NCI-H460 (cell line): Measurements from ENCODE around the gene SCTR. TPM values are rescaled to one million over a fixed set of nuclear protein-coding genes. Genes with fewer than 3 reads are reported as not detected.
"Not testable (repeated sequence)": the region's sequence is repeated elsewhere in the genome, so short reads cannot be mapped to it uniquely, and the experiment has no call there.

Experiments
- DNase-seq: peaks from one replicate; pipeline ENCODE4 v3.0.0-alpha.2; 2016; ENCODE audit warnings: low read depth; ENCODE audit errors: extremely low read depth
- total RNA-seq: library from RNA; depleted of rRNA; stranded (reverse); fragments of >200 nt; shearing (Covaris generic); gene quantifications from 2 replicates; pipeline ENCODE4 v1.2.3, GENCODE V29; 2014; rRNA removed

The SCTR gene
- total RNA-seq, 1 experiment from 2014 or later, result not detected

DNA sequence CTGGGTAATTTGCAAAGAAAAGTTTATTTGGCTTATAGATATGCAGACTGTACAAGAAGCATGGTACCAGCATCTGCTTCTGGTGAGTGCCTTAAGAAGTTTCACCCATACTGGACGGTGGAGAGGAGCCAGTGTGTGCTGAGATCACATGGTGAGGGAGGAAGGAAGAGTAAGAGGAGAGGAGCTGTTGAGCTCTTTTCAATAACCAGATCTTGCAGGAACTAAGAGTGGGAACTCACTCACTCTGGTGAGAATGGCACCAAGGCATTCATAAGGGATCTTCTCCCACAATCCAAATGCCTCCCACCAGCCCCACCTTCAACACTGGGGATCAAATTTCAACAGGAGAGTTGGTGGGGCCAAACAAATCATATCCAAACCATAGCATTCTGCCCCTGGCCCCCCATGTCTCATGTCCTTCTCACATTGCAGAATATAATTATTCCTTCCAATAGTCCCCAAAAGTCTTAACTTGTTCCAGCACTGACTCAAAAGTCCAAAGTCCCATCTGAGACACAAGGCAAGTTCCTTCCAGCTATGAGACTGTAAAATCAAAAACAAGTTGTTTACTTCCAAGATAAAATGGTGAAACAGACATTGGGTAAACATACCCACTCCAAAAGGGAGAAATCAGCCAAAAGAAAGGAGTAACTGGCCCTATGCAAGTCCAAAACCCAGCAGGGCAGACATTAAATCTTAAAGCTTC, 104.3 kb downstream of the SCTR start:
- no peak for DNase-seq

DNA sequence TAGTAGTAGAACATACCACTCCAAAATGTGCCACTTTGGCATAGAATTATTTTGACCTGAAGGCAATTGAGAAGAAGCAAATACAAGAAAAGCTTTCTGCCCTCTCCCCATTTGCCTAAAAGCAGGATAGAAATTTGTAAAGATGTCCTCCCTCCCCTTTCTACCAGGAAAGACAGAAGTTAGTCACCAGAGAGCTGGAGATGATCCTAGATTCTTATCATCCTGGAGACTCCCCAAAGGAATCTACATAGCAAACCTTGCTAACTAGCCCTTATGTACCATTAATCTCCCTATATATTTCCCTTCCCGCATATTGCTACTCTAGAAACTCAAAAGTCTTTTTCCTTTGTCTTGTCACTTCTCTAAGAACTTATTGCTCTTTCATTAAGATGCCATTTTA, 105.2 kb downstream of the SCTR start:
- no peak for DNase-seq

DNA sequence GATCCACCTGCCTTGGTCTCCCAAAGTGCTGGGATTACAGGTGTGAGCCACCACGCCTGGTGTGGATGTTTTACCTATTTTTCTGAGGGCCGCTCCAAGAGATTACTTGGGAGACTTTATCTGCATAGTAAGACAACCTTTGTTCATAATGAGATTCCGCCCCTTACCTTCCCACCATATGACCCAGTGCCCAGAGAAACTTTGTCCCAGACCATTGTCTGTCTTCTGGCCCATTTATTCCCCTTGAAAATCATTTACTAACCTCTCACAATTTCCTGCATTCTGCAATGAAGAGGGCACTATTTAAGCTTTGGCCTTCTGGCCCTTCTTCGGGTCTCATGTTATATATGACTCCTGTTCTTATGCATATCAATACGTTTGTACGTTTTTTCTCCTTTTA, 106.4 kb downstream of the SCTR start:
- DNase-seq, result no peak

DNA sequence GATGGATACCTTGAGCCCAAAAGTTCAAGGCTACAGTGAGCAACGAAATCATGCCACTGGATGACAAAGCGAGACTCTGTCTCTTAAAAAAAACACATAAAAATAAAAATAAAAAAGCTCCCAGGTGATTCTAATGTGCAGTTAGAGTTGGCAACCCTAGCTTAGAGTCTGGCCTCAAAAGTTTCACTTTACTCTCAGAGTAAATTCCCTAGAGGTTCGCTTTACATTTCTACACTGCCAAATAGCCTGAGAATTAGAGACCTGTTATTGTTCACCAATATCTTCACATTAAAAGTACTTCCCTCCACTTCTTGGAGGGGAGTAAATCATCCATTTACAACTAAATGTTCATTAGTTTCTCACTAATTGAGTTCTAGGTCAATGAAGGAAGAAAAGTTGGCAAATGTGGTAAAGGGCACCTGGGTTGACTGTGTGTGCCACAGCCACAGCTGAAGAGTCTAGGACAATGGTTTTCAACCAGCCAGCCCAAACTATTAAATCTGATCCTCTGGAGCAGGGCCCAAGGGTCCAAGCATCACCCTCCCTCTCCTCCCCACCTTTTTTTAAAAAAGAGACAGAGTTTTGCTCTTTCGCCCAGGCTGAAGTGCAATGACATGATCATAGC, 107.9 kb downstream of the SCTR start:
- DNase-seq, result no peak

DNA sequence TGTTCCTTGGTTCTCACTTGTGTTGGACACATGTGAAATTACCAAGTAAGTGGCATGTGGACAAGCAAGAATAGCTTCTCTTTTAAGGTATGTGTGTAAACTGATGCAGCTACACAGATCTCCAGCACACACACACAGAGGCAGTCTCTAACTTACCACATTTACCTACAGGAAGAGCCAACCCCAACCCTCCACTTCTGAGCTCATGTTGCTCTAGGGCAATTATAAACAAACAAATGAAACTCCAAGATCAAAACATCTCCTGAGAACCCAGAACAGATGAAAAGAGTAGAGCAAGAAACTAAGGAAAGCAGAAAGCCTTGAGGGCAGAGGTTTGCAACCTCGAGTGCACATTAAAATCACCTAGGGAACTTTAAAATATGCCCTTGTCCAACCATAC, 108.7 kb downstream of the SCTR start:
- DNase-seq, result no peak

DNA sequence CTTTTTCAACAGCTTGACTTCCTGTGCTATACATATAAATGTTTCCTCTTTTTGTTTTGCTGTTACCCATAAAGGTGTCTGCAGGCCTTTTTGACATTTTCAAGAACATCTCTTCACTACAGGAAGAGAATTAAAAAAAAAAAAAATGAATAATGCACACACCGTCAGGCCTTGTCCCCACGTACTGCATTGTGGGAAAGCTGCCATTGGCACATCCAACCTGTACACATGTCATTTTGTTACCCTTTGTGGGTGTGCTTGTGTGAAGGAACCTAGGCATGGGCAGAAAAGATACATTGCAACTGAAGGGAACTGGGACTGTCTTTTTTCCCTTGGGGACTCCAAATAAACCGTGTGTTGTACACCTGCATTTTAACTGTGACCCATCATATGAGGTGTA, 109.4 kb downstream of the SCTR start:
- DNase-seq, result no peak

DNA sequence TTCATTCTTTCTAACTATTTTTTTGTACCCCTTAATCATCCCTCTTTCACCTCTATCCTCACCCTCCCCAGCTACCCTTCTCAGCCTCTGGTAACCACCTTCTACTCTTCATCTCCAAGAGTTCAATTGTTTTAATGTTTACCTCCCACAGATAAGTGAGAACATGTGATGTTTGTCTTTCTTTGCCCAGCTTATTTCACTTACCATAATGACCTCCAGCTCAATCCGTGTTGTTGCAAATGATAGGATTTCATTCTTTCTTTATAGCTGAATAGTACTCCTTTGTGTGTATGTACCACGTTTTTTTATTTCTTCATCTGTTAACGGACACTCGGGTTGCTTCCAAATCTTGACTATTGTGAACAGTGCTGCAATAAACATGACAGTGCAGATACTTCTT, 114.8 kb downstream of the SCTR start:
- no peak for DNase-seq

DNA sequence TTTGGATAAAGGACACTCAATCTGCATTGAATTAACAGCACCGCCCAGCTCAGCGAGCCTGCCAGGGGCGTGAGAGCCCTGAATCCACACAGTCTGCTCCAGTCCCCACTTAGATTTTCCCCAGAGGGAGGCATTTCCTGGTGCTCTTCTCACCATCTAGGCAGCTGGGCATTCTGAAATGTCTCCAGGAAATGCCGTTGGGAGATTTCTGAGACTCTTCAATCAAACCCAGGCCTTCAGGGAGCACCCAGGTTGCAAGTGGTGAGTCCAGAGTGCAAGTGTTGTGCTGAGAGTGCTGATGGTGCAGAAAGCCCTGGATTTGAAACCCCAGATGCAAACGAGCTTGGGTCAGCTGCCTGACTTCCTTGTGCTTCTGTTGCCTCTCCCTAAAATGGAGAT, 116.1 kb downstream of the SCTR start:
- DNase-seq, result no peak

DNA sequence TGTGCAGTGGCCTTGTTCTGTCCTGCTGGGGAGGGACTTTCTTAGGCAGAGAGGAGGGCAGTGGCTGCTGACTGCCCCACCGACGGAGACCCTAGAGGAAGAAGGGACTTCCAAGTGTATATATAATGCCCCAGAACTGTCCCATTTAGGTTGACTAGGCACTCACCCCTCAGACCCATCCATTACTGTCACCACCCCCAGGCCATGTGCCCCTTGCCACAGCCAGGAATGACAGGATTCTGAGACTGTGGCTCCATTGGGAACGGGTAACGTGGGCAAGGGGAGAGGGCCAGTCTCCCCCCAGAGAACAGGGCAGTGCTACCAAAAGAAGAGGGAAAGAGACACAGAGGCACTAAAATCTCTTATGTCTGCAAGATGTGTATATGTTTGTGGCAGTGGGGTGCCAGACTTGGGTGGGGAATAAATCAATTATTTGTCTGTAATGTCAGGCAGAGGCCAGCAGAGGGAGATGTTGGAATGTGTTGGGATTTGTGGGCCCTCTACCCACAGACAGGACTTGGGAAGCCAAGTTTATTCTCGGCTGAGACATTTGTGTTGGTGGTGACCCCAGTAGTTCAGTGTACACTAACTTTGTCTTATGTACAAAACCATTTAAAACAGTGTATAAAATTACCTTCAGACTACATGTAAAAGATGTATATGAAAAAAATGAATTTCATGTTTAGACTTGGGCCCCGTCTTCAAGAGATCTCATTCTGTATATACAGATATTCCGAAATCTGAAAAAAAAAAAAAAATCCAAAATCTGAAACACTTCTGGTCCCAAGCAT, 116.7 kb downstream of the SCTR start:
- peak; percentile 69 for DNase-seq

DNA sequence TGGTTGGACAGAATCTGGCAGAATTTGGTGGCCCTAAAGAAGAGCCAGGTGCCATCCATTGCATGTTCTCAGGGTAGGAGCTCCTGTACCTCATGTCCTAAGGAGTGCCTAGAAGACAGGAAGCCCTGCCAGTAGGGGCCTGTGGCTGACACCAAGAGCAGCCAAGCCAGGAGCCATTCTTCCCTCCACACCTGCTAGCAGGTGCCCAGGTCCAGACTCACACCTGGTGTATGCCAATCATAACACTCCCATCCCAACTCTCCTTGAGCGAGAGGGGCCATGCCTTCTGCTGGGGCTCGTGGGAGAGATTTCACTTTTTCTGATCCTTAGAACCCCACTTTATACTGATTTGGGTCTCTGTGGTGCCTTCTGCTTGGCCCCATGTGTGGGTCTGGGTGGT, 119.1 kb downstream of the SCTR start:
- no peak for DNase-seq

DNA sequence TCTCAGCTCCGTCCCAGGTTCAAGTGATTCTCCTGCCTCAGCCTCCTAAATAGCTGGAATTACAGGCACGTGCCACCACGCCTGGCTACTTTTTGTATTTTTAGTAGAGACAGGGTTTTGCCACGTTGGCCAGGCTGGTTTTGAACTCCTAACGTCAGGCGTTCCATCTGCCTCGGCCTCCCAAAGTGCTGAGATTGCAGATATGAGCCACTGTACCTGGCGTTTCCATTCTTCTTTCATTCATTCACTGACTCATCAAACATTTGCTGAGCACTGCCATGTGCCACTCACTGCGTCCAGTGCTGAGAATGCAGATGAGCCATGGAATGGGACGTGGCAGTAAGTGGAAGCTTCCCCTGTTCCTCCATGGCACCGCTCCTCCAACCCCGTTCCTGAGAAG, 120.7 kb downstream of the SCTR start:
- DNase-seq, result not testable (repeated sequence)

DNA sequence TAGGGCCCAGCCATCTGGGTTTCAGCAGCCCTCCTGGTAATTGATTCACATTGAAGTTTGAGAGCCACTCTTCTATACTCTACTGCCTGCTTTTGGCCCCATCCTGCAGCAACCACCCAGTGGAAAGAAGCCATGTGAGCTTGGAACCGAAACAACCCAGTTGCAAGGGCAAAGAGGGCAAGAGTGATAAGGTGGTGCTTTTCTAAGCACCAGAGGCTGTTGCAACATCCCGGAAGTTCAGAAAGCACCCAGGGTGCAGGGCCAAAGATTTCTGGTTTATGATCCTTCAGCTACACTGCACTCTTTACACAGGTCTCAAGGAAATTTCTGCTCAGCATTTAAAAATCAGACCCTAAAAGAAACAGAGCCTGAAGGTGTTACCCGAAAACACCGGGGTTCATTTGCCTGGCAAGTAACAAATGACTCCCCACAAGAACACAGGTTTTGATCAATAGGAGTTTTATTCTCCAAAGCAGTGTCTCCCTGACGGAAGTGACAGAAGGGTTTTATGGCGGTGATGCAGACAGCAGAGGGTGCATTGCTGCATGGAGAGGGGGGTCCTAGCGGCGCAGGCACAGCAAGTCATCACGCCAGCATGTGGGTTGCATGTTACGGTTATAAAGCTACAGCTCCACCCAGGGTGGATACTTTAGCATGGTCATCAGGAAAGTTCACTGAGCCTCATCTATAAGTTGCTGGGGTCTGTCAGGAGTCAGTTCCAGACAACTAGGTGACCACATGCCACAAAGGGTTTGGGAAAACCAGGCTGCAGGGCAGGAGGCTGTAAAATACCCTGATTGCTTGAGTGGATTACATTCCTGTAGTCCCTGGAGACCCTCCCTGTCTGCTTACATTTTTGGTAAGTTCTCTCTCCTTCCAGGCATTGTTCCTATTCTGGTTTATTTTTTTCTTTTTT, 121.4 kb downstream of the SCTR start:
- DNase-seq, result no peak

DNA sequence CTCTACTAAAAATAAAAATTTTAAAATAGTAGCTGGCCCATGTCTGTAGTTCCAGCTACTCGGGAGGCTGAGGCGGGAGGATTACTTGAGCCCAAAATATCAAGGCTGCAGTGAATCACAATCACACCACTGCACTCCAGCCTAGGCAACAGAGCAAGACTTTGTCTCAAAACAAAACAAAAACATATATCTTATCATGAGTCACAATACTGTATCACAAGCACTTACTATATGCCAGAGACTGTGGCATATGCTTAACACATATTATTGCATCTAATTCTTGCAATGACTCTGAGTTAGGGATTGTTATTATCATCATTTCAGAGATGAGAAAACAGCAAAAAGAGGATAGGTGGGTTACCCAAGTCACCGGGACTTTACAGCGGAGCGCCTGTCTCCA, 122.2 kb downstream of the SCTR start:
- no peak for DNase-seq

DNA sequence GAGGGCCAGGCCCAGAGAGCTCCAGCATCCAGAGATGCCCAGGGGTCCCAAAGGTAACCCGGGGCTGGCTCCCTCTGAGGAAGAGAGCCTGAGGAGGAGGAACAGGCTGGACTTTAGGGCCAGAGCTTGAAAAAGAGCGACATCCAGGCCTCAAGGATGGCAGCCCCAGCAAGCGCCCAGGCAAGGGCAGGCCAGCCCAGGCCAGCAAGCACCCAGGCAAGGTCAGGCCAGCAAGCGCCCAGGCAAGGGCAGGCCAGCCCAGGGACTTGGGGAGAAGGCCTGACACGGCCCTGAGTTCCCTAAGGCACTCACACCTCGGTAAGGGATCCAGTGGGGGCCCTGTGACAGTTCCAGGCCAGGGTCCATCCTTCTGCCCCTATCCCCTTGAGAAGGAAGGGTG, 127.1 kb downstream of the SCTR start:
- DNase-seq, result no peak

DNA sequence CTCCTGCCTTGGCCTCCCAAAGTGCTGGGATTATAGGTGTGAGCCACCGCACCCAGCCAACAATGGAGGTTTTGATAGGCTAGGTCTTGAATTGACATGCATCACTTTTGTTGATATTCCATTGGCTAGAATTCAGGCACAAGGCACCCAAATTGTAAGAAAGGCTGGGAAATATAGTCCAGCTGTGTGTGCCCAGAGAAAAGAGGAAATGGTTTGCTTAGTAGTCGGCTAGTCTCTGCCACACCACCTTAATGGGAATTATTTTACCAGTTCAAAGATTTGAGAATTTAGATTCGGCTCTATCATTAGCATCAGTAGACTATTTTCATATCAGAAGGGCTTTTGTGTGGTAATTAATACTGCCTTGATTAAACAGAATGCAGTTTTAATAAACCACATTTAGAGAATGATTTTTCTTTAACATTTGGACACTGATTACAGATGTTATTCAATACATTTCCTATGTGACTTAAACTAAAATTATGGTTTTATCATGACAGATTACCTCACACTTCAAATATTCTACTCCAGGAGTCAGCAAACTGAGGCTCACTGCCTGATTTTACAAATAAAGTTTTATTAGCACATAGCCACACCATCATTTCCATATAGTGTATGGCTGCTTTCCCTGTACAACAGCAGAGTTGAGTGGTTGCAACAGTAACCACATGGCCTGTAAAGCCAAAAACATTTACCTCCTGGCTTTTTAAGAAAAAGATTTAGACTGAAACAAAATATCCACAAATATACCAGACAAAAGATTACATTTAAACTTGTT, 130.1 kb downstream of the SCTR start:
- no peak for DNase-seq

Other genes starting within 250 kb of the SCTR start
- gene C2orf76, start 157.6 kb downstream of the SCTR start, total RNA-seq, result 21.8 and 24.0 TPM in 2 replicates
- gene DBI, start 157.5 kb downstream of the SCTR start, total RNA-seq, result 83.3 and 86.6 TPM in 2 replicates
- 1.4 and 2.5 TPM in 2 replicates for gene TMEM37, start 92.6 kb downstream of the SCTR start, total RNA-seq
- gene CFAP221, start 20.0 kb upstream of the SCTR start, total RNA-seq, result not detected in 2 replicates
- 14.5 and 18.5 TPM in 2 replicates for gene TMEM177, start 154.7 kb upstream of the SCTR start, total RNA-seq
- 33.1 and 34.3 TPM in 2 replicates for gene PTPN4, start 235.4 kb upstream of the SCTR start, total RNA-seq